HG02981 (cell line): ENCODE measurements around the gene IGDCC3.

ENCODE experiments used
- ATAC-seq: cut with Tn5 transposase; IDR thresholded peaks from one replicate; pipeline ENCODE4 v1.9.1; 2021; ENCODE audit warnings: mild to moderate bottlenecking, moderate library complexity; ENCODE audit not compliant: unreplicated experiment

Gene IGDCC3

DNA sequence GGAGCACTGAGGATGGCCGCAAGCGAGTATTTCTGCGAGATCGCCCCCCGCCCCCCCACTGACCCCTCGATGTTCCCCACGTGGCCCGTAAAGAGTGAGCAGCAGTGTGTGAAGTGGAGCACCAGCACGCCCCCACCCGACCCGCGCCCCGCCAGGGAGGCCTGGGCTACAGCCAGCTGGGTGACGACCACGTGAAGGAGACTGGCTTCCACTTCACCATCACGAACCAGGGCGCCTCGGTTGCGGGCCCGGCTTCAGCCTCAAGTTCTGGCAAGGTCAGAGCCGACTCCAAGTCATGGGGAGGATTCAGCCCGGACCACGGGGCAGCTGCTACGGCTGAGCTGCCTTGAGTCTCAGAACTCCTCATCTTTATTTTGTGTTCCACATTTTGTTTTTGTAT, 75.7 kb downstream of the IGDCC3 start:
- no peak for ATAC-seq

DNA sequence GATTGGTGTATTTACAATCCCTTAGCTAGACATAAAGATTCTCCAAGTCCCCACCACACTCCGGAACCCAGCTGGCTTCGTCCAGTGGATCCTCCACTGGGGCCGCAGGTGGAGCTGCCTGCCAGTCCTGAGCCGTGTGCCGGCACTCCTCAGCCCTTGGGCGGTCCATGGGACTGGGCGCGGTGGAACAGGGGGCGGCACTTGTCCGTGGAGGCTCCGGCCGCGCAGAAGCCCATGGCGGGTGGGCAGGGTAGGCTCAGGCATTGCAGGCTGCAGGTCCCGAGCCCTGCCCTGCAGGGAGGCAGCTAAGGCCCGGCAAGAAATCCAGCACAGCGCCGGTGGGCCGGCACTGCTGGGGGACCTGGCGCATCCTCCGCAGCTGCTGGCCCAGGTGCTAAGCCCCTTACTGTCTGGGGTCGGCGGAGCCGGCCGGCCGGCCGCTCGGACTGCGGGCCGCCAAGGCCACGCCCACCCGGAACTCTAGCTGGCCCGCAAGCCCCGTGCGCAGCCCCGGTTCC, 76.8 kb downstream of the IGDCC3 start:
- no peak for ATAC-seq

- no peak for ATAC-seq
These were observed 79.1 kb downstream of the IGDCC3 start for GRCh38 chr15:65298731-65299130.

DNA sequence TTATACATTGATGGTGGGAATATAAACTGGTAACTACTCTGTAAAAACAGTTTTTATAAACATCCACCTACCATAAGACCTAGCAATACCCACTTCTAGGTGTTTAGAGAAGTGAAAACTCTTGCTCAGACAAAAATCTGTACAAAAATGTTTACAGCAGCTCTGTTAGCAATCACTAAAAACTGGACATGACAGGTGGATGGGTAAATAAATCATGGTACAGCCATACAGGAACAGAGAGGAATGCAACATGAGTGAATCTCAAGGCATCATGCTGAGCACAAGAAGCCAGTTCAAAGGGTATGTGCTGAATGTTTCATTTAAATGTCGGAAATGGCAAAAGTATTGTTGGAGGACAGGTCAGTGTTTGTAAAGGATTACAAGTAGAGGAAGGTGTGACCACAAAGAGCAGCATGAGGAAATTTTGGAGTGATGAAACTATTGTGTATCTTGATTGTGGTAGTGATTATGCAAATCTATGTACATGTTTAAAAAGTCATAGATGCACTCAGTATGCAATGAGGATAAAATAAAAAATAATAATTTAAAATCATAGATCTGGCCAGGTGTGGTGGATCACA, 84.8 kb downstream of the IGDCC3 start:
- ATAC-seq = no peak

DNA sequence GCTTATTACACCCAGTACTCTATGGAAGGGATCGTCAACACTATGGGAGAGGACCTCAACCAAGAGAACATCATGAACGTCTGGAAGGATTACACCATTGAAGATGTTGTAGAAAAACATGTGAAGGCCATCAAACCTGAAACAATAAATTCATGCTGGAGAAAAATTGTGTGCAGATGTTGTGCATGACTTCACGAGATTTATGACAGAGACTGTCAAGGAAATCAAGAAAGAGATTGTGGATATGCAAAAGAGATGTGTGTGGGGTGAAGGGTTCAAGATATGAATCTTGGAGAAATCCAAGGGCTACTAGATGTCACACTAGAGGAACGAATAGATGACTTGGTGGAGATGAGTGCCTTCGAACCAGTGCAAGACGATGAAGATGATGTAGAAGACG, 87.6 kb downstream of the IGDCC3 start:
- no peak for ATAC-seq

DNA sequence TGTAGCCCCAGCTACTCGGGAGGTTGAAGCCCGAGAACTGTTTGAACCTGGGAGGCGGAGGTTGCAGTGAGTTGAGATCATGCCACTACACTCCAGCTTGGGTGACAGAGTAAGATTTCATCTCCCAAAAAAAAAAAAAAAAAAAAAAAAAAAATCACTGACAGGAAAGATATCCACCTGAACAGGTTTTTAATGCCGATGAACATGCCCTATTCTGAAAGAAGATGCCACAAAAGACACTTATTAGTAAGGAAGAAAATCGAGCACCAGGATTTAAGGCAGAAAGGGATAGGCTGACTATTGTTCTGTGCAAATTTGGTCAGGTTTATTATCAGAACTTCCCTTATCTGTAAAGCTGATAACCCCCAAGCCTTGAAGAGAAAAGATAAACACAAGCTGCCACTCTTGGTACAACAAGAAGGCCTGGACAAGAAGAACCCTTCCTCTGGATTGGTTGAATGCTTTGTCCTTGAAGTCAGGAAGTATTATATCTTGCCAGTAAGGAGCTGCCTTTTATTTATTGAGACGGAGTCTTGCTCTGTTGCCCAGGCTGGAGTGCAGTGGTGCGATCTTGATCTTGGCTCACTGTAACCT, 88.4 kb downstream of the IGDCC3 start:
- ATAC-seq = no peak

GRCh38 chr15:65287520-65287855, 90.3 kb downstream of the IGDCC3 start:
- no peak for ATAC-seq

DNA sequence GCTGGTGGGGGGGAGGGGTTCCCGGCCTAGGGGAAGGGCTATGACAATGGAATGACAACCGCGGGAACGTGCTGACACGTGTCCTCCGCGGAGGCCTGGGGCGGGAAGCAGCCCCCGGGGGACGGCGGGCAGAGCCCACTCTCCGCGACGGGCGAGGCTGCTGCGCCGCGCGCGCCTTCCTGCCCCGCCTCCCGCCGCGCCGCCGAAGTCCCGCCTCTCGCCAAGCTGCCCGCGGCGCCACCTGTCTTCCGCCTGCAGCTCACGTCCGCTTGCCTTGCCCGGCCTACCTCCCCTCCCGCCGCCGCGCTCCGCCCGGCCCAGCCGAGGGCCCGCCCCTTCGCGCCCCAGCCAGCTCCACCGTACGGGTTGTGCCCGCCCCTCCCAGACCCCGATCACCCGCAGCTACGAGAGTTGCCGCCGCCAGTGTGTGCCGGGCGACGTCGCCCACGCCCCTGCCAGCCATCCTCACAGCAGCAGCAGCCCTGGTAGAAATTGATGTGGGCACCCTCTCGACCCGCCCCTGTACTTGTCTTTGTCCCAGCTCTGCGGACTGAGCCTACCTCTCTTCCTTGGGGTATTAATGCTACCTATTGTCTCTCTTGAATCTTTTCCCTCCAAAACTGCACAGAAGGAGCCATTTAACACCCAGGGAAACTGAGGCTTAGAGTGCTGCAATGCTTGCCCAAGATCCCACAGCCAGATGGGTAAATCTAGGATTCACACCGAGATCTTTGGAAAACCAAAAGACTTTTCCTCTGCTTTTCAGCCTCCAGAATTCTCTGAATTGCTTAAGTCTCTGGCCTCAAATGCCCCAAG, 90.9 kb downstream of the IGDCC3 start, which contains the start of gene PARP16:
Gene PARP16 (minus strand): TSS at position 180 of the 816 bp plus-strand sequence. CDS start 457 bp downstream, outside the sequence.
- ATAC-seq = peak; percentile 84

DNA sequence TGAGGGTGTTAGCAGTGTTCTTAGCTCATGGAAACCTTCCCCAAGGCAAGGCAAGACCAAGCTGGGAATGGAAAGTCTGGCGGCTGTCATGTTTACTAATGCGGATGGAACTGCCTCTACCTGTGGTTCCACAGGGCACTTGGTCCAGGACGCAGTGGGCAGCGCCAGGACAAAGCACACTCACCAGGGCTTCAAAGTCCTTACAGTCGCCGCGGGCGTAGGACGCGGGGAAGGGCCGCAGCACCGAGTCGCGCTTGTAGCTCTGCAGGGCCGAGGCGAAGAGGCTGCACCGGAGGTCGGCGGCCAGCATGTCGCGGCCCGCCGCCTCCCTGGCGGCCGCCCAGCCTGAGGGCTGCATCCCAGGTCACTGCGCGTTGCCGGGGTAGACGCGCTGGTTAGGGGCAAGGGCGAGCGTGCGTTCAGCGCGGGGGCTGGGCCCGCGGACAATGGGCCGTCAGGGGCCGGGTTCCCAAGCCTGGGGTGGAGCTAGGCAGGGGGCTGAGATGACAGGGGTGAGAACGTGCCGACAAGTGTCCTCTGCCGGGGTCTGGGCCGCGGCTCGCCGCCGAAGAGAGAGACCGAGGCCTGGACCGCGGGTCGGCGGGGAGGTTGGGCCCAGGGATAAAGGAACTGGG, 91.6 kb downstream of the IGDCC3 start:
- ATAC-seq = peak; percentile 27

DNA sequence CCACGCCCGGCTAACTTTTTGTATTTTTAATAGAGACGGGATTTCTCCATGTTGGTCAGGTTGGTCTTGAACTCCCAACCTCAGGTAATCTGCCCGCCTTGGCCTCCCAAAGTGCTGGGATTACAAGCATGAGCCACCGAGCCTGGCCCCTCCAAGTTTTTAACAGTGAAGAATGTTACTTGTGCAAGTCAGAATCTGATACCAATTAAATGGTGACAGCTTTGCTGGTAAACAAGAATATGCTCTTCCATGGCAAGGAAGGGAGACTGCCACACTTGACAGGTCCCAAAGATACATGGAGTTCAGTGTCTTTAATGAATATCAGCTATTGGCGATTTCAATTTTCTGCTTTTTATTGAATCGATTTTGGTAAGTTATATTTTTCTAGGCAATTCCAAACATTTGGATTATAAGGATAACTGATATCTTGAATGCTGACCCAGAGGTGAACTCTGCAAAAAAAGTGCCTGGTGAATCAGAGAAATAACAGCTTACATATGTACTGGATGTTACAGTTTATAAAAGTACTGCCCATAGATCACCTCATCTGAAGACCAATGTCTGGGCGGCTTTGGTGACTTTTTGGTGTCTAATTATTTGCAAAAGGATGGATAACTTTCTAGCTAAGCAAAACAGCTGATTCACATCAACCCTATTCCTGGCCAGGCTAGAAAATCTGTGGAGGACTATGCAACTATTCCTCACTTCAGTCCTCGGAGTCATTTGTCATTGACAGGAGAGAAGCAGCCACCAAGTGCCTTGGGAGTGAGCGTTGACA, 92.3 kb downstream of the IGDCC3 start:
- no peak for ATAC-seq

DNA sequence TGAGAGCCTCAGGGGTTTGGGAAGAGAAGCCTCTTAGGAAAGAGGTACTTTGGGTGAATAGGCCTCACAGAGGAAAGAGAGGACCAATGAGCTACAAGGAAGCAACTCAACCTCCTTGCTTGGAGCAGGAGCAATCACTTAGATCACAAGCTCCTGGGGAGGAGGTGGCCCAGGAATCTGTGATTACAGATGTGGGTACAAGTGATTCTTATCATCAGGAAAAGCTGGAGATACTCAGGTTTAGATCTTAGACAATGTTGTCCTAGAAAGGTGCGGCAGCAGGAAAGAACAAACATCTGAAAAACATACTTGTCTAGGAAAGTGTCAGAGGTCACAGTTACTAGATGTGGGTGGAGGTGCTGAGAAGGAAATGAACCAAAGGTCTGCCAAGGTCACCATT, 99.3 kb downstream of the IGDCC3 start:
- no peak for ATAC-seq
